Naive thymus-derived CD8-positive, alpha-beta T cell (primary cell): ENCODE measurements around the gene NME1. TPM values are rescaled to one million over a fixed set of nuclear protein-coding genes. Genes with fewer than 3 reads are reported as not detected.

ENCODE experiments used
- ATAC-seq, 2 donors: fragments of 150-1000 bp; cut with Tn5 transposase in 1 of 2; sonication (Bioruptor Pico), chemical (Tn5 transposase) in 1 of 2; 1 replicate in 1 of 2; 2 replicates in 1 of 2; pipeline ENCODE4 v1.10.0; 2021; ENCODE audit warnings: mild to moderate bottlenecking in 2 of 2, moderate library complexity in 2 of 2
- POLR2A ChIA-PET: fragments of 350-600 bp; sonication (Branson Sonifier 250); formaldehyde crosslinking; loops from one replicate; lab custom pipeline; 2021; ENCODE audit warnings: antibody characterized with exemption; lab: Charles Lee
- DNase-seq, 10 donors: peaks; one replicate each; pipeline versions ENCODE4 v3.0.0 to v3.0.0-alpha.2; 2020 to 2022
- H3K27ac Mint-ChIP-seq, 10 donors: one replicate each; pipeline ENCODE4 v1.8.0; 2020 to 2022; ENCODE audit warnings: mild to moderate bottlenecking in 10 of 10, mixed read lengths in 10 of 10, moderate library complexity in 4 of 10, inconsistent platforms in 1 of 10
- H3K27me3 Mint-ChIP-seq, 5 donors: one replicate each; pipeline ENCODE4 v1.8.0; 2021 to 2022; ENCODE audit warnings: mixed read lengths in 5 of 5
- H3K36me3 Mint-ChIP-seq, 3 donors: one replicate each; pipeline ENCODE4 v1.8.0; 2020 to 2022; ENCODE audit warnings: mixed read lengths in 3 of 3, mild to moderate bottlenecking in 2 of 3, inconsistent platforms in 1 of 3
- H3K4me1 Mint-ChIP-seq, 4 donors: one replicate each; pipeline ENCODE4 v1.8.0; 2021 to 2022; ENCODE audit warnings: mixed read lengths in 4 of 4
- H3K4me3 Mint-ChIP-seq, 10 donors: one replicate each; pipeline ENCODE4 v1.8.0; 2020 to 2022; ENCODE audit warnings: mild to moderate bottlenecking in 10 of 10, mixed read lengths in 10 of 10, moderate library complexity in 6 of 10, inconsistent platforms in 1 of 10
- H3K9me3 Mint-ChIP-seq, 9 donors: one replicate each; pipeline ENCODE4 v1.8.0; 2020 to 2022; ENCODE audit warnings: mixed read lengths in 9 of 9, mild to moderate bottlenecking in 3 of 9, inconsistent platforms in 1 of 9, moderate library complexity in 1 of 9
- polyA plus RNA-seq, 3 donors: library from polyadenylated mRNA; unstranded; fragments of 300-500 nt; fragmentation: Illumina TruSeq; gene quantifications; one replicate each; pipeline ENCODE4 v1.2.3, GENCODE V29; 2021
- total RNA-seq, 8 experiments: library from RNA in 2 of 8; stranded (reverse) in 2 of 8; gene quantifications; one replicate each; pipeline ENCODE4 v1.2.3 and lab custom pipeline; 2021 to 2026

NME1 gene
- total and polyA plus RNA-seq, 5 experiments from 2014 or later: 15.8 to 95.2 (median 64.6) TPM

- Mint-ChIP-seq H3K4me1 (peaks cover 0 to 6% (median 0%) of the 10 kb centered on the region in 4 donors), H3K27ac (peak overlapping the region in 1 of 10 donors; percentile 53), H3K36me3 (peaks cover 0 to 5% (median 0%) of the 10 kb centered on the region in 3 donors), H3K9me3 (no peaks in the 10 kb centered on the region), H3K4me3 (no peak overlapping the region), H3K27me3 (no peaks in the 10 kb centered on the region)
- POLR2A ChIA-PET: no interaction called here
- no peak for ATAC-seq
- DNase-seq: no peak
Measured at GRCh38 chr17:51150932-51151331, 2.4 kb upstream of the NME1 start.

- H3K9me3 Mint-ChIP-seq: no peaks in the 10 kb centered on the region
Measured at GRCh38 chr17:51152766-51153209, 571 bp upstream of the NME1 start.

GRCh38 chr17:51154176-51154575 lies 817 bp downstream of the NME1 start:
- H3K27ac Mint-ChIP-seq: no peak overlapping the region
- no peaks in the 10 kb centered on the region for H3K9me3 Mint-ChIP-seq
- POLR2A ChIA-PET: interaction anchor here (0.6 to 3.0 kb wide), 7 partner anchors 9 to 288 kb away, joined by 3 to 34 read pairs (median 12); partner anchors contain the start of genes MBTD1, NME2, TOB1 and UTP18
- H3K4me1 Mint-ChIP-seq: peaks cover 0 to 12% (median 5%) of the 10 kb centered on the region in 4 donors
- peaks cover 0 to 30% (median 3%) of the 10 kb centered on the region in 3 donors for H3K36me3 Mint-ChIP-seq
- no peak overlapping the region for H3K4me3 Mint-ChIP-seq
- no peak for ATAC-seq
- no peaks in the 10 kb centered on the region for H3K27me3 Mint-ChIP-seq
- DNase-seq: no peak

More at GRCh38 chr17:51152766-51153209, 571 bp upstream of the NME1 start:
- H3K27me3 Mint-ChIP-seq: no peaks in the 10 kb centered on the region
- H3K4me3 Mint-ChIP-seq: no peak overlapping the region
- no peak for ATAC-seq
- H3K27ac Mint-ChIP-seq: no peak overlapping the region
- peaks cover 0 to 12% (median 5%) of the 10 kb centered on the region in 4 donors for H3K4me1 Mint-ChIP-seq
- DNase-seq: no peak
- POLR2A ChIA-PET: interaction anchor here (1.0 to 3.0 kb wide), 8 partner anchors 10 to 301 kb away, joined by 3 to 37 read pairs (median 14); partner anchors contain the start of genes NME2, SPAG9 and TOB1
- H3K36me3 Mint-ChIP-seq: peaks cover 0 to 21% (median 3%) of the 10 kb centered on the region in 3 donors

- Mint-ChIP-seq H3K36me3 (peaks cover 0 to 39% (median 3%) of the 10 kb centered on the region in 3 donors), H3K4me1 (peaks cover 0 to 12% (median 5%) of the 10 kb centered on the region in 4 donors), H3K27me3 (no peaks in the 10 kb centered on the region), H3K9me3 (no peaks in the 10 kb centered on the region), H3K27ac (no peak overlapping the region), H3K4me3 (peak overlapping the region in 1 of 10 donors; percentile 36)
- POLR2A ChIA-PET: interaction anchor here (1.0 to 3.0 kb wide), 3 partner anchors 10 to 289 kb away, joined by 5 to 12 read pairs (median 11); partner anchors contain the start of genes NME2 and TOB1
- DNase-seq (no peak), ATAC-seq (no peak)
Measured at GRCh38 chr17:51155416-51155815, 2.1 kb downstream of the NME1 start.

- Mint-ChIP-seq H3K4me1 (peaks cover 0 to 12% (median 5%) of the 10 kb centered on the region in 4 donors), H3K27ac (peak overlapping the region in 2 of 10 donors; percentile 27), H3K9me3 (no peaks in the 10 kb centered on the region), H3K4me3 (no peak overlapping the region), H3K36me3 (peaks cover 0 to 60% (median 12%) of the 10 kb centered on the region in 3 donors), H3K27me3 (no peaks in the 10 kb centered on the region)
- no peak for DNase-seq
- ATAC-seq: no peak
- POLR2A ChIA-PET: no interaction called here
Measured at GRCh38 chr17:51159604-51160003, 6.2 kb downstream of the NME1 start.

- DNase-seq (no peak), ATAC-seq (no peak)
- Mint-ChIP-seq H3K27ac (no peak overlapping the region), H3K27me3 (no peaks in the 10 kb centered on the region), H3K4me3 (no peak overlapping the region), H3K36me3 (peaks cover 0 to 51% (median 12%) of the 10 kb centered on the region in 3 donors), H3K9me3 (no peaks in the 10 kb centered on the region), H3K4me1 (peaks cover 7 to 21% (median 13%) of the 10 kb centered on the region in 4 donors)
- POLR2A ChIA-PET: interaction anchor here (2.8 kb wide), 1 partner anchor 8 kb away, joined by 16 read pairs; the partner anchor contains the start of gene NME1
Measured at GRCh38 chr17:51161541-51161940, 8.2 kb downstream of the NME1 start.

- ATAC-seq (no peak), DNase-seq (no peak)
- peak overlapping the region; percentile 92 to 98 (median 96) for H3K27ac Mint-ChIP-seq
- H3K9me3 Mint-ChIP-seq: no peaks in the 10 kb centered on the region
- H3K36me3 Mint-ChIP-seq: peaks cover 0 to 45% (median 9%) of the 10 kb centered on the region in 3 donors
- no peaks in the 10 kb centered on the region for H3K27me3 Mint-ChIP-seq
- H3K4me3 Mint-ChIP-seq: peak overlapping the region; percentile 82 to 99 (median 94)
- POLR2A ChIA-PET: interaction anchor here (1.4 to 2.1 kb wide), 3 partner anchors 10 to 298 kb away, joined by 7 to 18 read pairs (median 12); partner anchors contain the start of genes NME1 and TOB1
- H3K4me1 Mint-ChIP-seq: peaks cover 10 to 32% (median 23%) of the 10 kb centered on the region in 4 donors
Measured at GRCh38 chr17:51164911-51165679, 11.7 kb downstream of the NME1 start.

GRCh38 chr17:51165680-51166197 lies 12.4 kb downstream of the NME1 start:
- Mint-ChIP-seq H3K27ac (peak overlapping the region; percentile 92 to 98 (median 96)), H3K4me1 (peaks cover 10 to 33% (median 23%) of the 10 kb centered on the region in 4 donors), H3K9me3 (no peaks in the 10 kb centered on the region), H3K27me3 (no peaks in the 10 kb centered on the region), H3K36me3 (peaks cover 0 to 46% (median 8%) of the 10 kb centered on the region in 3 donors), H3K4me3 (peak overlapping the region; percentile 82 to 99 (median 94))
- POLR2A ChIA-PET: interaction anchor here (1.0 to 2.1 kb wide), 5 partner anchors 10 to 299 kb away, joined by 3 to 18 read pairs (median 7); partner anchors contain the start of genes NME1, SPAG9 and TOB1
- peak in 5 of 10 donors; percentile 3 to 49 (median 19) for DNase-seq
- ATAC-seq: peak; percentile 25 to 42

- H3K9me3 Mint-ChIP-seq: no peaks in the 10 kb centered on the region
- H3K36me3 Mint-ChIP-seq: peaks cover 0 to 46% (median 5%) of the 10 kb centered on the region in 3 donors
- peaks cover 11 to 36% (median 23%) of the 10 kb centered on the region in 4 donors for H3K4me1 Mint-ChIP-seq
- DNase-seq (peak; percentile 15 to 75 (median 55)), ATAC-seq (peak; percentile 72 to 79)
- peak within 1 kb of the TSS; percentile 82 to 99 (median 94) for H3K4me3 Mint-ChIP-seq
- no peaks in the 10 kb centered on the region for H3K27me3 Mint-ChIP-seq
- H3K27ac Mint-ChIP-seq: peak within 1 kb of the TSS; percentile 92 to 98 (median 96)
- POLR2A ChIA-PET: interaction anchor here (1.0 to 2.1 kb wide), 5 partner anchors 10 to 300 kb away, joined by 3 to 18 read pairs (median 7); partner anchors contain the start of genes NME1, SPAG9 and TOB1
Measured at GRCh38 chr17:51166198-51166986, 13.0 kb downstream of the NME1 start, which contains the start of gene NME2. Gene NME2 (plus strand): TSS chr17:51166411. CDS start chr17:51166831, 420 bp downstream.

- H3K36me3 Mint-ChIP-seq: peaks cover 0 to 44% (median 0%) of the 10 kb centered on the region in 3 donors
- H3K27ac Mint-ChIP-seq: peak overlapping the region in 9 of 10 donors; percentile 59 to 88 (median 71)
- peak overlapping the region; percentile 77 to 87 (median 83) for H3K4me3 Mint-ChIP-seq
- H3K9me3 Mint-ChIP-seq: no peaks in the 10 kb centered on the region
- no peaks in the 10 kb centered on the region for H3K27me3 Mint-ChIP-seq
- POLR2A ChIA-PET: interaction anchor here (1.0 to 2.1 kb wide), 5 partner anchors 11 to 300 kb away, joined by 3 to 18 read pairs (median 5); partner anchors contain the start of genes NME1, SPAG9 and TOB1
- peaks cover 11 to 36% (median 23%) of the 10 kb centered on the region in 4 donors for H3K4me1 Mint-ChIP-seq
- peak; percentile 29 to 73 (median 64) for DNase-seq
- peak; percentile 67 to 76 for ATAC-seq
Measured at GRCh38 chr17:51166987-51167931, 13.9 kb downstream of the NME1 start.
